ENCODE measurements around the gene TBC1D9. TPM values are rescaled to one million over a fixed set of nuclear protein-coding genes. Genes with fewer than 3 reads are reported as not detected.

Gene TBC1D9
- total and polyA plus RNA-seq, 10 of the 15 experiments (the other 5 are each of a cell fraction or from before 2014, with no cell fraction given) = 0.87 to 14.9 (median 7.1) TPM

GRCh38 chr4:140617499-140618248, 138.5 kb downstream of the TBC1D9 start:
- CTCF ChIA-PET = interaction anchor here (0.7 kb wide), 1 partner anchor 258 kb away, joined by 3 read pairs; no protein-coding TSS in a partner anchor
- no peaks in the 10 kb centered on the region for H3K27me3 ChIP-seq (replicated peaks in 1 of 2; ENCODE audit: control insufficient read depth in 2 of 2, insufficient read depth in 2 of 2, low read length in 1 of 2)
- H2AFZ ChIP-seq (ENCODE audit: control insufficient read depth, low read depth, low read length) = no peak overlapping the region
- no peaks in the 10 kb centered on the region for H4K20me1 ChIP-seq (ENCODE audit: control insufficient read depth, insufficient read depth)
- intact Hi-C loops (cut with micrococcal nuclease; ENCODE audit: unreplicated experiment) = no loop called here
- ATAC-seq = no peak
- no peaks in the 10 kb centered on the region for H3K9me3 ChIP-seq (replicated peaks; ENCODE audit: control insufficient read depth, insufficient read depth, low read length)
- H3K79me2 ChIP-seq (ENCODE audit: control insufficient read depth, insufficient read depth, low read length) = no peaks in the 10 kb centered on the region
- H3K4me2 ChIP-seq (ENCODE audit: control insufficient read depth, insufficient read depth) = no peak overlapping the region
- in situ Hi-C loops (cut with MboI) = loop anchor here (10.0 kb wide), 1 partner anchor 237 kb away; no protein-coding TSS in a partner anchor
- H3K9ac ChIP-seq (ENCODE audit: control insufficient read depth, insufficient read depth, low read length) = no peak overlapping the region
- RAD21 ChIA-PET (ENCODE audit: unreplicated experiment) = no interaction called here
- FAIRE-seq = no peak
- SMC1A ChIA-PET (ENCODE audit: uncharacterized antibody, unreplicated experiment) = interaction anchor here (0.5 kb wide), 1 partner anchor 215 kb away, joined by 3 read pairs; no protein-coding TSS in a partner anchor
- H3K4me1 ChIP-seq (ENCODE audit: control insufficient read depth, insufficient read depth, low read length) = no peaks in the 10 kb centered on the region
- DNase-seq (ENCODE audit: low read depth, low spot score) = no peak
- no peaks in the 10 kb centered on the region for H3K36me3 ChIP-seq (ENCODE audit: control insufficient read depth in 2 of 2, insufficient read depth in 2 of 2, low read length in 1 of 2)
- H3K27ac ChIP-seq (ENCODE audit: control insufficient read depth, insufficient read depth) = no peak overlapping the region
- H3K4me3 ChIP-seq = no peak overlapping the region
- BruUV-seq (replicated peaks) = no TSS peak
- WGBS (ENCODE audit: insufficient coverage, insufficient replicate concordance, low lambda C conversion rate, missing lambda C conversion rate) = 63% methylated on average over 7 of the region's 7 CpGs
- POLR2A ChIA-PET = no interaction called here
- TF ChIP-seq MTA2 (IDR thresholded peaks at IDR 0.05; ENCODE audit: low read depth) (no peak), ZNF24 (IDR thresholded peaks at IDR 0.05) (no peak), RAD21 (IDR thresholded peaks at IDR 0.05; ENCODE audit: insufficient read depth, low read depth, low read length) (no peak), POU2F2 (IDR thresholded peaks at IDR 0.05; ENCODE audit: borderline replicate concordance, low read depth, low read length) (no peak), ZNF622 (IDR thresholded peaks at IDR 0.05) (no peak), ZNF687 (IDR thresholded peaks at IDR 0.05) (no peak), CHD4 (IDR thresholded peaks at IDR 0.05) (no peak), TCF12 (IDR thresholded peaks at IDR 0.05; ENCODE audit: low read depth, low read length) (no peak), ZNF384 (IDR thresholded peaks at IDR 0.05; ENCODE audit: borderline replicate concordance, low read depth, low read length) (no peak), FOXM1 (IDR thresholded peaks at IDR 0.05; ENCODE audit: low read depth, low read length) (no peak), ZZZ3 (IDR thresholded peaks at IDR 0.05; ENCODE audit: control insufficient read depth, insufficient read length, low read depth) (no peak), CBX5 (IDR thresholded peaks at IDR 0.05; ENCODE audit: low read depth) (no peak)
- TF ChIP-seq, protein P1, sequence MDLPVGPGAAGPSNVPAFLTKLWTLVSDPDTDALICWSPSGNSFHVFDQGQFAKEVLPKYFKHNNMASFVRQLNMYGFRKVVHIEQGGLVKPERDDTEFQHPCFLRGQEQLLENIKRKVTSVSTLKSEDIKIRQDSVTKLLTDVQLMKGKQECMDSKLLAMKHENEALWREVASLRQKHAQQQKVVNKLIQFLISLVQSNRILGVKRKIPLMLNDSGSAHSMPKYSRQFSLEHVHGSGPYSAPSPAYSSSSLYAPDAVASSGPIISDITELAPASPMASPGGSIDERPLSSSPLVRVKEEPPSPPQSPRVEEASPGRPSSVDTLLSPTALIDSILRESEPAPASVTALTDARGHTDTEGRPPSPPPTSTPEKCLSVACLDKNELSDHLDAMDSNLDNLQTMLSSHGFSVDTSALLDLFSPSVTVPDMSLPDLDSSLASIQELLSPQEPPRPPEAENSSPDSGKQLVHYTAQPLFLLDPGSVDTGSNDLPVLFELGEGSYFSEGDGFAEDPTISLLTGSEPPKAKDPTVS (IDR thresholded peaks at IDR 0.05; ENCODE audit: low read depth, low read length) = no peak
